HT1080 (cell line): ENCODE results near the gene LGR4. TPM values are rescaled to one million over a fixed set of nuclear protein-coding genes. Genes with fewer than 3 reads are reported as not detected.
"Not testable (repeated sequence)": the region's sequence is repeated elsewhere in the genome, so short reads cannot be mapped to it uniquely, and the experiment has no call there.

Experiments
- DNase-seq: peaks from one replicate; pipeline ENCODE4 v3.0.0-alpha.2; 2015; ENCODE audit warnings: low read depth
- total RNA-seq: library from RNA; depleted of rRNA; stranded (reverse); fragments of >200 nt; shearing (Covaris generic); gene quantifications from 2 replicates; pipeline ENCODE4 v1.2.3, GENCODE V29; 2014

The LGR4 gene
- total RNA-seq, 1 experiment from 2014 or later: 9.0 TPM

DNA sequence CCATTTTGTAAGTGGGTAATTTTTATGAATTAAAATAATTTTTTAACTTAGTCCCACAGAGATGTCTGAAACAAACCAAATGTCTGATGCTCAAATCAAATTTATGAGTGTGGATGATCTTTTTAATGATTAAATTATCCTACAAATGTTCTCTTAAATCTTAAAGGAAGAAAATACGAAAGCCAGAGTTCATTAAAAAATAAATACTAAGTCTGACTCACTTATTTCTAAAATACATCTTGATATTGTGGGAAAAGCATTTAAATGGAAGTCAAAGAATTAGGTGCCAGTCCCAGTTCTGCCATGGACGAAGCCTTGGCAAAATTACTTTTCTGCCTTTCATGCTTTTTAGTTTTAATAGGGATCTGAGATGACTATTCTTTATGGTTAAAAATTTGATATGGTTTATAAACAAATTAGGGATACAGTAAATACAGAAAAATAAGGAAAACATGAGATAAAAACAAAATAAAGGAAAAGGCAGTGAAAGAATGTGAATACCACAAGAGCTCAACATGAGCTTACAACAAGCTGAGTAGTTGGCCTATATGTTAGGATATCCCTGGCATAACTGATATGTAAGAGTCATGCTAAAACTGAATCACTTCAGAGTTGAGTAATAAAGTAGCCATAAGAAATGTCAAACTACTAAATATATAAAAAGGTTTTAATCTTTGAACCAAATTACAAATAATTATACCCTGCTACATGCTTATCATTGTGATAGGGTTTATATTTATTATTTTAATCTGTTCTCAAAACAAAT is 118.8 kb downstream of the LGR4 start:
- DNase-seq: no peak

DNA sequence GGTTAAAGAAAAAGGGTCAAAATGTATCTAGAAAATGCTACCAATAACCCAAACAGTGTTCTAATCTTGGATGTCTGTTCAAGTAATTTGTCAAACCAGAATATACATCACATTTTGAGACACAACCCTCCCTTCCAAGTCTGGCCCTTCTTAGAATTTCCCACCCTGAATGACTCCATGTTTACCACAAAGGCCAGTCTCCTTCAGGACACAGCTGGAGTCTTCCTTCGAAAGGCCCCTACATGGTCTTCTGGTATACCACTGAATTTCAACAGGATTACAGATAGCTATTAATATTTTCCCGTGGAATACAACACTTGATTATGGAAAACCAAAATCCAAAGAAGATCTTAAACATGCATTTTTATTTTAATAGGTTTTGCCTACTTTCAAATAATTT is 119.8 kb downstream of the LGR4 start:
- DNase-seq: no peak

DNA sequence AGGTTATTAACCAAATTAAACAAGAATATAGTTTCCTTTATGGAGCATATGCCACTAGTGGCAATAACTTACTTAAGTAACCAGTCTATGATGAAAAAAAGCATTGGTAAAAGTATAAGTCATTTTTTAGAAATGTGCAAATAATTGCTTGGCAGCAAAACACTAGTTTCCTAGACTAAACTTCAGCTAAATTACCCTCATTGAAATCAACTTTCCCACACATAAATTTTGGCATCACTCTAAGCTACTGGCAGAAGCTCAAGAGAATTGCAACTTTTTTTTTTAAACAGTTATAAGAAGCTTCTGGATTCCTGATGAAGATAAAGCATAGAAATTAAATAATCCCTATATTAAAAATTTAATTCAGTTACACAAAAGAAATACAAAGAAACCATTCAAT is 122.1 kb downstream of the LGR4 start:
- DNase-seq: no peak

DNA sequence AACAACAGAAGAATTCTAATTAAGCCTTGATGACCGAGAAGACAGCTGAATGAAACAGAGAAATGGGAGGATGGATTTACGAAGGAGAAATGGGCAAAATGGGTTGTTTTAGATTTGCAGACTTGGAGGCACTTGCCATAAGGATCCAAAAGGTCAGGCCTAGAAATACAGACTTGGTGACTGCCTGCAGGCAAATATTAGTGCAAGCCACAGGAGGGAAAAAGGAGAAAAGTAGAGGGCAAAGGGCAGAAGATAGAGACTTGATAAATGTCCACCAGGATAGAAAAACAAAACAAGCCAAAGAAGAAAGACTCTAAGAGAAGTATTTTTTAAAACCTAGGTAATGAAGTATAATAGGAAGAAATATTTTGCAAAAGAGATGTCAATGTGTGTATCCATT is 122.7 kb downstream of the LGR4 start:
- no peak for DNase-seq

DNA sequence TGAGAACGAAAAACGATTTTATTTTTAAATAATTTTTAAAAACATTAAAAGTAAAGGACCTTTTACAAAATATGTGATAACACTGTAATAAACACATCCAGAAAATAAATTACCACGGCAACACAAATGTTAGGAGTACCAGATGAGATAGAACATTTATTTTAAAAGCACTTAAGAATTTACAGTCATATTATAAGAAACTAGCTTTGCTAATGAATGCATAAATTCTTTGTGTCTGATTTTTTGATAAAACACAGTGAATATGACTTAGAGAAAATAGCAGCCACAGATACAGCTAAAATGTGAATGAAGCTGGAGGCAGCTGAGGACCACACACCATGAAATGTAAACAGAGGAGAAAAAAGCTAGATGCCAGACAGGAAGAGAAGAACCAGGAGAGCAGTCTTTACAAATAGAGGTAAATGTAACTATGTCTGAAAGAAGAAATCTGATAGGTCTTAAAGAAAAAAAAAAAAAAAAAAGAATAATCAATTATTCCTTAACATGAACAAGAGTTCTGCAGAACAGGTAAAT is 124.2 kb downstream of the LGR4 start:
- no peak for DNase-seq

DNA sequence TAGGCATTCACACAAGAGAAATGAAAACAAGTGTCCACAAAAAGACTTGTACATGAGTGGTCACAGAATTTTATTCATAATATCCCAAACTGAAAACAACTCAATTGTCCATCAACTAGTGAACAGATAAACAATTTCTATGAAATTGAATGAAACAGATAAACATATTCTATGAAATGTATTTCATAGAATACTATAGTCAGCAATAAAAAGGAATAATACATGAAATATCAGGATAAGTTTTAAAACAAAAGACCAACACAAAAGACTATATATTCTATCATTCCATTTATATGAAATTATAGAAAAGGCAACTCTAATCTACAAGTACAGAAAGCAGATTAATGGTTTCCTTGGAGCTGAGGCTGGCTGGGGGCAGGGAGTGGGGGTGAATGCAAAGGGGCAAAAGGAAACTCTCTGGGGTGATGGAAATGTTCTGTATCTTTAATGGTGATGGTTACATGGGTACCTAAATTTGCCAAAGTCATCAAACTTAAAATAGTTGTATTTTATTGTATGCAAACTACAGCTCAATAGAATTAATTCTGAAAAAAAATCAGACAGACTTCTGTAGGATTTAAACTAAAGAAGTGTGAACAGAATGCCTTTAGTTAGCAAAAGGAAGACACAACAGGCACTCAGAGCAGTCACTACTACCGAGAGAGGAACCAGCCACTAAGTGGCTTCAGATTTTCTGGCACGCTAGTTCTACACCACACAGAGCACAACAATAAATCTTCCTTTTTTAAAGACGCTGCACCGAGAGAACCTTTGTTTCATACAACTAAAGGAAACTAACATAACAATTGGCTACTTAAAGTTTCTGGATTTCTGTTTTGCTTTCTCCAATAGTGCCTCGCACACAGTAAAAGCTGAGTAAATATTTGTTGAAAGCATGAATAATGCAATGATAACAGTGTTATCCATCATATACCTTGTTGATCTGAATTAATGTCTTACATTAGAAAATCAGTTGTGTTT is 124.9 kb downstream of the LGR4 start:
- DNase-seq: no peak

DNA sequence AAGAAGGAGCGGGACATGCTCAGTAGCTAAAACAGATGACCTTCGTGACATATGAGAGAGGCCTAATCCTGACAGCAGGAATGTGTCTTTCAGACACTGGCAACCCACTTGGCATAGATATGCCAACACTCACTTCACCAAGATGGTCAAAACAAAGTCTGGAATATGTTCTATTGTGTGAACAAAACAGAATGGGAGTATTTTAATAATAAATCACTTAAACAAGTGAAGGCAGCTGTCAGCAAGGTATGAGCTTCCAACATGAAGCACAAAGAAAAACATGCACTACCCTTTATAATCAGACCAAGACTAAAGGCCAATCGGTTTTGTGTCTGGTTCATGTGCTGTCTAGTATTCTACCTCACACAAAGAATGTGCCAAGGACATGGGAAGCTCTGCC is 132.6 kb downstream of the LGR4 start:
- DNase-seq: no peak

DNA sequence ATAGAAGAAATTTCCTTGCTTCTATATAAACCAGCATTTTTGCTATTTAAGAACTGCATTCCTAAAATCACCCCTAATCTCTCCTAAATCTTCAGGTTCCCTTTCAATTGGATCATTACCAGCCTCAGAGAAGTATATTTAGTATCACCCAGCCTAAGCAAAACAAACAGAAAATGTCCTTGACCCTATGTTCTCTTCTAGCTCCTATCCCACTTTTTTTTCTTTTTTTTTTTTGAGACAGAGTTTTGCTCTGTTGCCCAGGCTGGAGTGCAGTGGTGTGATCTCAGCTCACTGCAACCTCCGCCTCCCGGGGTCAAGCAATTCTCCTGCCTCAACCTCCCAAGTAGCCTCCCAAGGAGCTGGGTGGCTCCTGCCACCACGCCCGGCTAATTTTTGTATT is 137.8 kb downstream of the LGR4 start:
- not testable (repeated sequence) for DNase-seq

DNA sequence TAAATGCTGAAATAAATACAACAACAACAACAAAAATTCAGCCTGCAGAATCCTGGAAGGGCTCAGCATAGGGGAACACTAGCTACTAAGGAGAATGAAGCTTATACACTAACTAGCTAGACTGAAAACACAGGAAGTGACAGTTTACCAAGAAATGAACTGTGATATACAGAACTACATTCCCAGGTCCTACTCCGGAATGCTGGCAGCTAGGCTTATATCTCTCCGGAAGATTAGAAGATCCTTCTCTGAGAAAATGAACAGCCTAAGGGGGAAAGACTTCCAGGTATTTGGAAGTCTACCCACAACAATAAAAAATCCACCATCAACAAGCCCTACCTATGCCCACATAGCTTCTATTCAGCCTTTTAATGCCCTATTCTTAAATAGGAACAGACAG is 140.6 kb downstream of the LGR4 start:
- DNase-seq: peak; percentile 14

DNA sequence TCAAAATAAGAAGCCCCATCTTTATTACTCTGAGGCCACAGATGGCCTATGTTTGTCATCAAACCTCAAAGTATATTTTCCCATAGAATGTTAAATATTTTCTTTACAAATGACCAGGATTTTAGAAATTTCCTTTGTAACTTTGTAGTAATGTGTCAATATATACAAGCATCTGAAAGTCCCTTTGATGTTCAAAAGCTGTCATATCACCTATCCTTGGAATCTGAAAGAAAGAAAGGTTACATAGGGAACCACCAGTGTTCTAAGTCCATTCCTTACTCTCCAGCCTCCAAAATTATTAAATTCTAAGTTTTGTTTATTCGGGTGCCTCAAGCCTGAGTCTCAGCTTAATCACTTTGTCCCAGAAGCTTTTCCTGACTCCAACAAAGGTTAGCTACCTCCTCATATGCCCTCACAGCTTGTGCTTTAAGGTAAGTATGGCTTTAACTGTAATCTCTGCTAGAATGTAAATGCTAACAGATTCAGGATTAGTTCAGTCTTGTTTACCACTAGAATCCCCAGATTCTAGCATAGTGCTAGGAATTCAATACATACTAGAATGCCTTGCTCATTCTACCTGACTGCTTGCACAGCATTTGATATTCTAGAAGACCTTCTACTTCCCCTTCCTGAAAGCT is 141.8 kb downstream of the LGR4 start:
- no peak for DNase-seq

DNA sequence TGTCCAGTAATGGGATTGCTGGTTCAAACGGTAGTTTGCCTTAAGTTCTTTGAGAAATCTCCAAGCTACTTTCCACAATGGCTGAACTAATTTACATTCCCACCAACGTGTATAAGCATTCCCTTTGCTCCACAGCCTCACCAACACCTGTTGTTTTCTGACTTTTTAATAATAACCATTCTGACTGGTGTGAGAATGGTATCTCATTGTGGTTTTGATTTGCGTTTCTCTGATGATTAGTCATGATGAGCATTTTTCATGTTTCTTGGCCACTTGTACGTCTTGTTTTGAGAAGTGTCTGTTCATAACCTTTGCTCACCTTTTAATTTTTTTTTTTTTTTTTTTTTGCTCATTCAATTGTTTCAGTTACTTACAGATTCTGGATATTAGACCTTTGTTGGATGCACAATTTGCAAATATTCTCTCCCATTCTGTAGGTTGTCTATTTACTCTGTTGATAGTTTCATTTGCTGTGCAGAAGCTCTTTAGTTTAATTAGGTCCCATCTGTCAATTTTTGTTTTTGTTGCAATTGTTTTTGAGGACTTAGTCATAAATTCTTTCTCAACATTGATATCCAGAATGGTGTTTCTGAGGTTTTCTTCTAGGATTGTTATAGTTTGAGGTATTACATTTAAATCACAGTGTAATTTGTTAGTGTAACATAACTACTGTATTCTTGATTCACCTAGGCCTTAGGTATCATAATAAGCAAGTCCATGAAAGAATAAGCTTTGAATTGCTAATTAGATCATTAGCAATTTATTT is 142.5 kb downstream of the LGR4 start:
- DNase-seq: no peak

DNA sequence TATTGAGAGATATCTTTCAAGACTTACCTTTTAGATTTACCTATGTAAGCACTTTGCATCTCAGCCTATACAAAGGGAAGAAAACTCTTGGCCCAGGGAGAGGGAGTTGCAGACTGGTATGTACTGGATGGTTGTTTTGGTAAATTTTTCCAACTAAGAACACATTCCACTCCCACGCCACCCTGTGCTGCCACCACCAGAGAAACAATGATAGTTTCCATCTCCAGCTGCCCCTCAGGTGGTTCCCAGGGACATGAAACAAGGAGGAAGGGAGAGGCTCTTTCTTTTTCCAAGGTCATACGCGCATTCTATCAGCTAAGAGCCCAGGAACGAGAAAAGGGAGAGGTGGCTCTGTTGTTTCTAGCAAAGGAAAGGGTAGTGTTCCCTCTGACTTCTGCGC is 144.0 kb downstream of the LGR4 start:
- no peak for DNase-seq

DNA sequence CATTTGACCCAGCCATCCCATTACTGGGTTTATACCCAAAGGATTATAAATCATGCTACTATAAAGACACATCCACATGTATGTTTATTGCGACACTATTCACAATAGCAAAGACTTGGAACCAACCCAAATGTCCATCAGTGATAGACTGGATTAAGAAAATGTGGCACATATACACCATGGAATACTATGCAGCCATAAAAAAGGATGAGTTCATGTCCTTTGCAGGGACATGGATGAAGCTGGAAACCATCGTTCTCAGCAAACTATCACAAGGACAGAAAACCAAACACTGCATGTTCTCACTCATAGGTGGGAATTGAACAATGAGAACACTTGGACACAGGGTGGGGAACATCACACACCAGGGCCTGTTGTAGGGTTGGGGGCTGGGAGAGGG is 145.5 kb downstream of the LGR4 start:
- not testable (repeated sequence) for DNase-seq

DNA sequence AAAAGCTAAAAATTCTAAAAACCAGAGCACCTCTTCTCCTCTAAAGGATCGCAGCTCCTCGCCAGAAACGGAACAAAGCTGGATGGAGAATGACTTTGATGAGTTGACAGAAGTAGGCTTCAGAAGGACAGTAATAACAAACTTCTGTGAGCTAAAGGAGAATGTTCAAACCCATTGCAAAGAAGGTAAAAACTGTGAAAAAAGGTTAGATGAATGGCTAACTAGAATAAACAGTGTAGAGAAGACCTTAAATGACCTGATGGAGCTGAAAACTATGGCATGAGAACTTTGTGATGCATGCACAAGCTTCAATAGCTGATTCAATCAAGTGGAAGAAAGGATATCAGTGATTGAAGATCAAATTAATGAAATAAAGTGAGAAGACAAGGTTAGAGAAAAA is 150.4 kb downstream of the LGR4 start:
- not testable (repeated sequence) for DNase-seq

DNA sequence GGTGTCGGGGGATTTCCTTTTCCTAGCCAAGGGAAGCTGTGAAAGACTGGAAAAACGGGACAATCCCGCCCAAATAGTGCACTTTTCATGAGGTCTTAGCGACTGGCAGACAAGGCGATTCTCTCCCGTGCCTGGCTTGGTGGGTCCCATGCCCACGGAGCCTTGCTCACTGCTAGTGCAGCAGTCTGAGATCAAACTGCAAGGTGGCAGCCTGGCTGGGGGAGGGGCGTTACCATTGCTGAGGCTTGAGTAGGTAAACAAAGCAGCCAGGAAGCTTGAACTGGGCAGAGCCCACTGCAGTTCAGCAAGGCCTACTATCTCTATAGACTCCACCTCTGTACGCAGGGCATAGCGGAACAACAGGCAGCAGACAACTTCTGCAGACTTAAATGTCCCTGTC is 151.2 kb downstream of the LGR4 start:
- DNase-seq: not testable (repeated sequence)

DNA sequence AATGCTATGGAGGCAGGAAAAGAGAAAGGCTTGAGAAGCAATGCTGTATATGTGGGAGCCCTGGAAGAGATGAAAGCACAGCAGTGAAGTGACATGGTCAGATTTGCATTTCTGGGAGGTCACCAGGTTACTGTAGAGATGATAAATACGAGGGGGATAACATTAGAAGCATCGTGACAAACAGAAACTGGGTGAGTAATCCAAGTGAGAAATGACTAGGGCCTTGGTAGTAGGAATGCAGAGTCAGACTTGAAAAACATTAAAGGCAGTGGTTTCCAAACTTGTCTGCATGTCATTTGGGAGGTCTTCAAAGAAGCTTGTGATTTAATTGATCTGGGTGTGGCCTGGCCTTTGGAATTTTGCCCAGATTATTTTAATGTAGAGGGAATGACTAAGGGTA is 153.5 kb downstream of the LGR4 start:
- peak; percentile 72 for DNase-seq

DNA sequence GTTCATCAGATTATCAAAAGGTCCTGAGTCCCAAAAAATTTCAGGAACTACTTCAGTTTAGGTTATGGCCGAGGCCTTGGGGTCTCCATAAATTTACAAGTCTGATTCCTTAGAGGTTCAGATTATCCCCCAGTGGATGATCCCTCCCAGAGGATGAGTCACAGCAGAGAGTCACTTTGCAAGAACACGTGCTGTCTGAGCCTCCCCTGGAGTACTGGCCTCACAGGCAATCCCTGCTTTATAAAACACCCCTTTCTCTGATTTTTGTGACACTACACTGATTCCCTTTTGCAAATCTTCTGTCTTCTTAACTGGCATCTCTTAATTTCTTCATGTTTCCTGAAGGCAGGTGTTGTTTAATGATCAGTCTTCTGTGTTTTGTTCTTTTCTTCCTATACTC is 154.8 kb downstream of the LGR4 start:
- DNase-seq: peak; percentile 61
